ENCODE results near the gene PODXL.

DNA sequence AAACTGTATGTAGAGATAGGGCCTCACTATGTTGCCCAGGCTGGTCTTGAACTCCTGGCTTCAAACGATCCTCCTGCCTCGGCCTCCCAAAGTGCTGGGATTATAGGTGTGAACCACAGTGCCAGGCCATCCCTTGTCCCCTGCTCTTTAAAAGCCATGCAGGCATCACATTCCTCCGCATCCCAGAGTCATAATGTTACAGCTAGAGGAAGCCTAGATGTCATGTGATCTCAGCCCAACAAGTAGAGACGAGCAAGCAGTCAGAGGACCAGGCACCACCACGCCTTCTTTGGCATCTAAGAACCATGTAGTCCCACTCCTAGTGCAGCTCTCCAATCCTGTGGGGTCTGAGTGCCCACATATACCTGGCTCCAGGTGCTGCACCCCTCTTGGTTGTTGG lies 13.1 kb downstream of the PODXL start:
- TF ChIP-seq EZH2 (IDR thresholded peaks at IDR 0.05) (no peak), POLR2AphosphoS5 (IDR thresholded peaks at IDR 0.05; ENCODE audit: borderline replicate concordance, low read depth, low read length) (no peak), FOXP2 (optimal IDR thresholded peaks at IDR 0.05; ENCODE audit: control extremely low read depth, extremely low read length, insufficient read depth) (no peak)
